NCI-H2227 (cell line): ENCODE results near the gene ARHGEF12.
"Not testable (repeated sequence)": the region's sequence is repeated elsewhere in the genome, so short reads cannot be mapped to it uniquely, and the experiment has no call there.

Source experiments
- DNase-seq: peaks from one replicate; lab custom pipeline; 2025; ENCODE audit not compliant: unreplicated experiment; lab: John Stamatoyannopoulos, UW

ARHGEF12 gene

GRCh38 chr11:120489799-120490198, 153.6 kb downstream of the ARHGEF12 start:
- DNase-seq, result no peak

DNA sequence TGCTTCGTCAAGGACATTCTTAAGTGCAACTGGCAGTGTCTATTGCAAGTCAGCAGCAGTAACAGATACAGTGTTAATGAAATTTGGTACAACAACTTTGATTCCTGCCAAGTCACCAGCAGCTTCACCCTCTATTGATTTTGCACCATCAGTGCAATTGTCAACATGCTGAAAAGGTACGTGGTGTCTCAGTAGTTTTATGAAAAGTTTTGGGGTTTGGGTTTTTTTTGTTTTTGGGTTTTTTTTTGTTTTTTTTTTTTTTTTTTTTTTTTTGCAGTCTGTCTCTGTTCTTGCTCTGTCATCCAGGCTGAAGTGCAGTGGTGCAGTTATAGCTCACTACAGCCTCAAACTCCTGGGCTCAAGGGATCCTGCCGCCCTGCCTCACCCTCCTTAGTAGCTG, 156.3 kb downstream of the ARHGEF12 start:
- no peak for DNase-seq

DNA sequence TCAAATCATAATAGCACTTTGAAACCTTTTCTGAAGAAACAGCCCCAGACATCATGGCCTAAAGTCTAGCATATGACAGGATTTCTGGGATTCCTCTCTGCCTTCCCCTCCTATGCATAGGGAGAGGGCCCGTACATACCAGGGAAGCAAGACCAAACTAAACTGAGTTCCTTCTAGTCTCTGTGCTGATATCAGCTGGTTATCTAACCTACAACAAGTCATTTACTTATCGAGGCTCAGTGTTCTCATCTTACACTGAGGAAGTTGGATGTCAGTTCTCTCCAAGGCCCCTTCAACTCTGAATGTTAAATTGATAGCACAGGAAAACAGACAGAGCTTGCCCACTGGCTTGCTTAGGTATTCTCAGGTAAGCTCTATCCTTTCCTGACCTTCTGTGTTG, 158.4 kb downstream of the ARHGEF12 start:
- no peak for DNase-seq

DNA sequence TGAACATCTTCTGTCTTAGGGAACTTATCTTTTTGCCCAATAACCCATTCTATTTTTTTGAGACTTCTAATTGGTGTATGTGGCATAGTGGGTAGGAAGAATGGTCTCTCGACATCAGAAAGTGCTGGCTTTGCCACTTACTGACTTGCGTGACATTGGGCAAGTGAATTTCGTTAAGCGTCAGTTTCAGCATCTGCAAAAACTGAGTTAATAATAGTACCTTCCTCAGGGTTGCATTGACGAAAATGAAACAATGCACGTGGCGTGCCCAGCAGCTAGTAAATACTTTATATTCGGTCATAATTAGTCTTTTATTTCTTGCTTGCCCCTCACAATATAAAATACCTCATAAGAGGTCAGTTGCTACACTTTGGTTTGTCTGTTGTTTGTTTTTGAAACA, 162.9 kb downstream of the ARHGEF12 start:
- no peak for DNase-seq

- no peak for DNase-seq
Measured at GRCh38 chr11:120499859-120500258, 163.6 kb downstream of the ARHGEF12 start.

GRCh38 chr11:120500414-120501071, 164.3 kb downstream of the ARHGEF12 start:
- no peak for DNase-seq

DNA sequence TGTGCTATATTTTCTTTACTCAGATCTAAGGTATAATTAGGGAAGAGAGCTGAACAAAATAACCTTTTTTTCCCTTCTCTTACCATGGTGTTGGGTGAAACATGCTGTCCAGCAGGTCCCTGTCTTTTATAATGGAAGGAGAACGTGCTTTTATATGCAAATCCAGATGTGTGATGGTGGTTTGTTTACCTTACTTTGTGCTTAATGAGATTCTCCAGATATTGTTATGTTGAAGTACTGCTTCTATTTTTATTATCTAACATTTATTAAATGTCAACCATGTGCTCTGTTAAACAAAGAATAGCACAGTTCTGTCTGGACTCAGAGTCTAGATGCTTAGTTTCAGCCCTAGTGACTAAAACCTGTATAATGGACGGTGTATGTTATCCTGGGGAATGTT, 165.2 kb downstream of the ARHGEF12 start:
- no peak for DNase-seq

- no peak for DNase-seq
Measured at GRCh38 chr11:120501976-120502755, 166.0 kb downstream of the ARHGEF12 start.

- not testable (repeated sequence) for DNase-seq
Measured at GRCh38 chr11:120503529-120503928, 167.3 kb downstream of the ARHGEF12 start.

- no peak for DNase-seq
Measured at GRCh38 chr11:120505801-120506425, 169.7 kb downstream of the ARHGEF12 start.

DNA sequence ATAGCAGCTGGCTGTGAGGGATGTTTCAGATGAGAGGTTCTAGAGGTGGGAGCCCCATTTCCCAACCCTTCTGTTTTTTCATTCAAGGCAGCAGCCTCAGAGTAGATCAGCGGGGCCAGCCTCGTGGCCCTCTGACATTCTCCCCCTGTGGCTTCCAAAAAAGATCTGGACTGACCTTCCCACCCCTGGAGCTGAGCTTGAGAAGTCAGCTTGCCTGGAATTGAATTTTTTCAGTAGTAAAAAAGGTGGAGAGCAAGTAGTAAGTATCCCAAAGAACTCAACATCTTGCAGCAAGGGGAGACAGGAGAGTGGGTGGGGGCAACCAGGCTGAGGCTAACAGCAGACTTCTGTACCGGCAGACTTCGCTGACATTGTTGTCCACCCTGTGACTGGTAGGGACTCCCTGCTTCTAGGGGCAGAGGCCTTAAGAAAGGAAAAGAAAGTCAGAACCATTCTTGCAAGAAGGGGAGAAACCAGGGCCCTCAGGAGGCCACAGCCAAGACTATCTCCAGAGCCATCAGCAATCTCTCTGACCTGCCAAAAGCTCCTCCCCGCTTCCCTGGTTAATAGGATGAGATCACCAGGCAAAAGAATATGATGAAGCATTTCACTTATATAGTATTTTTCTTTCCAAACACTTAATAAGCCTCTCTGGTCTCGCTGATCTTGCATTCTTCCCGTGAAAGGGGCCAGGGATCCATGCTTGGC, 173.3 kb downstream of the ARHGEF12 start:
- no peak for DNase-seq

GRCh38 chr11:120510406-120511115, 174.3 kb downstream of the ARHGEF12 start:
- DNase-seq, result no peak

- peak; percentile 85 for DNase-seq
Measured at GRCh38 chr11:120511116-120511819, 175.1 kb downstream of the ARHGEF12 start, which contains the start of gene GRIK4. TSS of gene GRIK4 (plus strand) at chr11:120511748. CDS start at chr11:120660319, 148,571 bp downstream.

DNA sequence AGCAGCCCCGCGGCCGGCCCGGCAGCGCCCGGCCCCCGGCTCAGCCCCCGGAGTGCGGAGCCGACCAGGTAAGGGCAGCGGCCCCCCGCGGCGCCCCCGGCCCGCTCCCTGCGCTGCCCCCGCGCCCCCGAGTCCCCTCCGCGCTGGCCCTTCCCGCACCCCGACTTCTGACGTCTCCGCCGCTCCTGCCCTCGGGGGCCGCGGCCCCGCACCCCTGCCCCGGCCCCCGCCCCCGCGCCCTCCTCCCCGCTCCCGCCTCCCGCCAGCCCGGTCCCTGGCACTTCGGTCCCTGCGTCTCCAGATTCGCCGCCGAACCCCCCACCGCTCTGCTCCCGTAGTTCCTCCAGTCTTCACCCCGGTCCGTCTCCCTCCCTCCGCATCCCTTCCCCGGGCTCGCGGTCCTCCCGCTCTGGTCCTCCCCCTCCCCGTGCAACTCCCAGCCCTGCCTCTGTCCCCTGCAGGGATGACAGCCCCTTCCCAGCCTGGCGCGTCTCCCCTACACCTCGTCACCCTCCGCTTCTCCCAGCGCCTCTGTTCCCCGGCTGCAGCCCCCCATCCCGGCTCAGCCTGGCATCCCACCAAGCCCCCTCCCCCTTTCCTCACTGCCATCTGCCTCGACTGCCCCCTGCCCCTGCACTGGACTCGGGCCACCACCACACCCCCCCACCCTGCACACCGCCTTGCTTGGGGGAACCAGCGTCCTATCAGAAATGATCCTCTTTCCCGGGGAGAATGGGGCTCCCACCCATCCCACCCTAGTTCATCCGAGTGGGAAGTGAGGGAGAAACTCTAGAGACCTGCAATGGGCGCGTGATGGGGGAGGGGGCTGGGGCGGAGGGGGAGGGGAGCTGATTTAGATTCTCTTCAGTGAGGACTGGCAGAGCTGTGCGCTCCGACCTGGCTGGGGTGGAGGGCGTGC, 175.9 kb downstream of the ARHGEF12 start:
- DNase-seq, result no peak

DNA sequence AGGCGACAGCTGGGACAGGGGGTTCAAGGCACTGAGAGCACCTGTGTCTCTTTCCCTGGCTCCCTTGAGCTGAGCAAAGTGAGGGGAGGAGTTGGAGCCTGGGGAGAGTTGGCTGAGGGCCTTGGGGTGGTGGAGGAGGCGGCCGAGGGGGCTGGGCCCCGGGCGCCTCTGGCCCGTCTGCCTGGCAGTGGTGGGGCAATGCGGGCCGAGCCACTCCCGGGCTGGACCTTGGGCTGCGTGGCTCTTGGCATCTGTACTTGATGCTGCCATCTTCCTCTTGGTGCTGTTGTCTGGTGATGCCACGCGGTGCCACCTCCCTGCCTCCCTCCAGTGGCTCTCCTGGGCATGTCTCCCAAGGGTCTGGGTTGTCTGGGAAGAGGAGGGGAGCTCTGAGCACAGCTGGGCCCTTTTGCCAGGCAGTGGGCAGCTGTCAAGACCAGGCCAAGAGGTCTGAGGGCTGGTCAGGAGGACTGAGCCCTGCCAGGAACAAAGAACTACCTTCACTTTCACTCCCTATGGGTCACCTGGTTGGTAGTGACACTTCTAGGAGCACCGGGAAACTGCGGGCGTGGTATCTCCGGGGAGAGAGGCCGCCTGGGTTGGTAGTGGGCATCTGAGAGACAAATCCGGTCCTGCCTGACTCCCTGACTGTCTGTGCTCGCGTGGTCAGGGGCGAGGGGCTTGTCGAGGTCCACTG, 176.7 kb downstream of the ARHGEF12 start:
- DNase-seq, result no peak

DNA sequence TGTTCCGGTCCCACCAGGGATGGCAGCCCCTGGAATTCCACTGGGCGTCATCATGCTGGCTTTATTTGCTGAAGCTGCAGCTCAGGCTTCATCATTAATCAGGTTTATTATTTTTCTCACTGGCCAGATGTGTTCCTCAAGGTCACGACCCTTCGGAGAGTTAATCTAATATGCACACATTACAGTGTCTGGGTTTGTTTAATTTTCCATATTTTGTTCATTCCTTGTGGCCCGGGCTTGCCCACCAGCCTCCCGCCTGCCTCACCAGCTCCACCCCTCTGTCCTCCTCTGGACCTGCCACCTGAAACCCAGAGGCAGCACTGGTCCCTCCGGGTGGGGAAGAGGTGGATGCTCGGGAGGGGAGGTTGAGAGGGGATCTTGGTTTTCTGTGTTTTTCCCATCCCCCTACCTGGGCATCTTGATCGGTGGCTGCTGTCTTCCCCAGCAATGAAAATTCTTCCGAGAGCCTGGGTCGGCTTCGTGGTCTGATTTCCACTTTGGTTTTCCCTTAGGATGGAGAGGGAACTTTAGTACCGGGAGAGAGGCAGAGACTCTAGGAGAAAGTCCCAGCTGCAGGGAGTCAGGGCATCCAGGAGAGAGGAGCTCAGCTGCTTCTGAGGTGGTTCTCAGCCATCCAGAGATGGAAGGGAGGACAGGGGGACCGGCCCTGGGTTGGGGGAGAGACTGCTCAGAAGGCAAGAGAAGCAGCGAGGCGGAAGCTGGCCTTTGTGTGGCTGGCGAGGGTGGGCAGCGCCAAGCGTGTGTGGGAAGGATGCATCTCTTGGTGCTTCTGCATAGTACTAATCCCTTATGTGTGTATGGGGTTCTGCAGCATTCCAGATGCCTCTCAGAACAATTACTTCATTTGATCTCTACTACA, 177.5 kb downstream of the ARHGEF12 start:
- DNase-seq, result no peak

- DNase-seq, result no peak
Measured at GRCh38 chr11:120514541-120515121, 178.4 kb downstream of the ARHGEF12 start.
